ENCODE data around the gene INPP5A.

GRCh38 chr10:132627666-132628531 is 90.3 kb downstream of the INPP5A start:
- no peak for TF ChIP-seq YY1 (IDR thresholded peaks at IDR 0.05; ENCODE audit: insufficient read depth, insufficient replicate concordance, low read depth, low read length)
- no peak for TF ChIP-seq POLR2A (IDR thresholded peaks at IDR 0.05; ENCODE audit: insufficient read depth in 1 of 2, low read depth in 2 of 2, low read length in 2 of 2)
- TF ChIP-seq CHD2 (IDR thresholded peaks at IDR 0.05; ENCODE audit: low read depth, low read length), result no peak
- TF ChIP-seq ZNF549 (CRISPR knock-in tag; IDR thresholded peaks at IDR 0.05), result no peak
- TF ChIP-seq ZBTB33 (CRISPR knock-in tag; IDR thresholded peaks at IDR 0.05), result no peak
- TF ChIP-seq ZBTB1 (CRISPR knock-in tag; IDR thresholded peaks at IDR 0.05; ENCODE audit: borderline replicate concordance), result no peak
- TF ChIP-seq ZNF639 (CRISPR knock-in tag; conservative IDR thresholded peaks at IDR 0.05), result no peak

Data from HepG2 (cell line).